Measurements from ENCODE around the gene PGRMC2. TPM values are rescaled to one million over a fixed set of nuclear protein-coding genes. Genes with fewer than 3 reads are reported as not detected.

Gene PGRMC2
- total RNA-seq, 2 donors from 2014 or later, result 79.8 to 90.1 TPM

DNA sequence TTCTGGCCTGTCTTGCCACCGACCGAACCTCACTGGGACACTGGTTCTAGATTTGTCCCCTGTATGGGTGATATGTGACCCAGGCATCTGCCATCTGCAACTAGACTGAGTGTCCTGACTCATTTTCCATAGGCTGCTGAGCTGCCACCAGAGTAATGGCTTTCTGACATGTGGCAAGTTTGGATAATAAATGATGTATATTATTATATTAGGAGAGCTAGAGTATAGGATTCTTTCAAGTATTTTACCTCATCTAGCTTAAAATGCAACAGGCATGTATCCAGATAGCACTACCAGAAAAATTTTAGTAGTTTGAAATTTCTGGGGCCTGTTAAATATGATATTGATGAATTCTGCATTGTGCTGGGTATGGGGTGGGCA, 15.8 kb upstream of the PGRMC2 start:
- no peak for ATAC-seq
- intact Hi-C loops (cut with DNase I, micrococcal nuclease), result no loop called here
- no peak for DNase-seq

- intact Hi-C loops (cut with DNase I, micrococcal nuclease), result no loop called here
- ATAC-seq (no peak), DNase-seq (no peak)
Observed at GRCh38 chr4:128301979-128302378, 14.4 kb upstream of the PGRMC2 start.

DNA sequence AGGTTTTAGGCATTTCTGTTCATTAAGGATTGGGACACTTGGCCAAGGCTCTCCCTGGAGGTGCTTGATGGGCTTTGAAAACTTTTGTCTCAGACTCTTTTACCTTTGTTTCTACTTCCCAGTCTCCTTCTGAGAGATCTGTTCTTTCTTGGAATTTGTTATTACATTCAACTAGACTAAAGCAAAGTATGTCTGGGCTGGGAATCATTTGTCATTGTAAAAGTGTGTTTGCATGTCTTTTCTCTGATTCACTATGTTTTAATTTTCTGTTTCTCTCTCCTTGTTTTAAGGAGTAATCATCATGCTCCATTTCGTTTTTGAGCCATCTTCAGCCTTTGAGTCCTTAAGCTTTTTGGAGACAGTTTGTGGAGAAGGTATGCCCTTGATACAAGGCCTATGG, 12.2 kb upstream of the PGRMC2 start:
- ATAC-seq (no peak), DNase-seq (no peak)
- intact Hi-C loops (cut with DNase I, micrococcal nuclease), result no loop called here

DNA sequence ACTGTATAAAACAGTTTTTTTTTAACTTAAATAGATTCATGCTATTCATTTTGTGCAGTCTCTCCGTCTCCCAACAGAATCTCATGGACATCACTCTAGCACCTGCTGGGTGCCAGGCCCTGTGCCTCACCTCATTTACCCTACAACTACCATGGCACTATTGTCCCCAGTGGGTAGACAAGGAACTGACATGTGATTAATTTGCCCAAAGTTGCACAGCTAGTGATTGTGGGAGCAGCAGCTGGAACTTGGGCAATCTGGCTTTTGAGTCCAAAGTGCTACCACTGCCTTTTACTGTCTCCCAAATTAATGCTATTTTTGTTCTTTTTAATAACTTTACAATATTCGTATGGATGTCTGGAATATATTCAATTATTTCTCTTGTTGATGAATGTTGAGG, 11.2 kb upstream of the PGRMC2 start:
- peak; percentile 63 for ATAC-seq
- intact Hi-C loops (cut with DNase I, micrococcal nuclease), result no loop called here
- DNase-seq, result no peak

GRCh38 chr4:128298146-128298758, 10.6 kb upstream of the PGRMC2 start:
- intact Hi-C loops (cut with DNase I, micrococcal nuclease), result no loop called here
- peak; percentile 95 for ATAC-seq
- peak in 1 of 2 donors; percentile 40 for DNase-seq

DNA sequence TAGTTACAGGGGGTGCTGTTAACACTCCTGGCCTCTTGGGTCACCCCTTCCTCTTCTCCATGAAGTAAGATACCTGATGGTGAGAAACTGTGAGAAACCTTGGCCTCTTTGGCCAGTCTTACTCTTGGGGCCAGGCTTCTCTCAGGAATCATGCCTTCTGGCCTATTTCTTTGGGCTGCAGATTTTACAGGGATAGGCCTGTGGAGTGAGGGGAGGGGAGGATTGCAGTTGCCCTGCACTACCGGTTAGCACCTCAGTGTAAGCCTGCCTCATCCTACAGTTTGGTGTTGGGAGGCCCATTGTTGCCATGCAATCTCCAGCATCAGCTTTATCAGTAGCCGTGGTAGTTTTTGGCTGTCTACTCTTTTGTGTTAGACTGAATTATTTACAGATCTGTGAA, 7.6 kb upstream of the PGRMC2 start:
- no peak for ATAC-seq
- intact Hi-C loops (cut with DNase I, micrococcal nuclease), result no loop called here

GRCh38 chr4:128294464-128294863, 6.9 kb upstream of the PGRMC2 start:
- ATAC-seq, result peak; percentile 36
- DNase-seq, result no peak
- intact Hi-C loops (cut with DNase I, micrococcal nuclease), result no loop called here

More for the DNA sequence above, 7.6 kb upstream of the PGRMC2 start:
- no peak for DNase-seq

DNA sequence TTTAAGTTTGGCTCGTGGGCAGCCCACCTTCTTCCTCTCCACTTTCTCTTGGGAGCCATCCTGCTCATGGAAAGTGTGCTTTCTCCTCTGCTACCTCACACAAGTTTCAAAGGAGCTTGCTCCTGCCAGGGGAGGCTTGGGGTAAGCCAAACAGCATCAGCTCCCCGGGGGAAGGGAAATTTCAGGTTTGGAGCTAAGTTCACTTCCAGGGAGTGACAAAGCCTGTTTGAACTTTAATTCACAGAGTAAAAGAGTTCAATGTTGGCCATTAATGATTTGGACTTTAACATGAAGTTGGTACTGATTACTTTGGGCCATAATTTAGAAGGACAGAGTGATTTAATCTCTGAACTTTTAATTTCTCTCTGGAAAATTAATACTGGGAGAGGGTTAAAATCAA, 4.7 kb upstream of the PGRMC2 start:
- ATAC-seq, result no peak
- intact Hi-C loops (cut with DNase I, micrococcal nuclease), result no loop called here
- DNase-seq, result no peak

- intact Hi-C loops (cut with DNase I, micrococcal nuclease), result no loop called here
- ATAC-seq, result no peak
- DNase-seq, result no peak
Observed at GRCh38 chr4:128291096-128291495, 3.5 kb upstream of the PGRMC2 start.

GRCh38 chr4:128290526-128290925, 2.9 kb upstream of the PGRMC2 start:
- ATAC-seq (no peak), DNase-seq (no peak)
- intact Hi-C loops (cut with DNase I, micrococcal nuclease), result no loop called here

DNA sequence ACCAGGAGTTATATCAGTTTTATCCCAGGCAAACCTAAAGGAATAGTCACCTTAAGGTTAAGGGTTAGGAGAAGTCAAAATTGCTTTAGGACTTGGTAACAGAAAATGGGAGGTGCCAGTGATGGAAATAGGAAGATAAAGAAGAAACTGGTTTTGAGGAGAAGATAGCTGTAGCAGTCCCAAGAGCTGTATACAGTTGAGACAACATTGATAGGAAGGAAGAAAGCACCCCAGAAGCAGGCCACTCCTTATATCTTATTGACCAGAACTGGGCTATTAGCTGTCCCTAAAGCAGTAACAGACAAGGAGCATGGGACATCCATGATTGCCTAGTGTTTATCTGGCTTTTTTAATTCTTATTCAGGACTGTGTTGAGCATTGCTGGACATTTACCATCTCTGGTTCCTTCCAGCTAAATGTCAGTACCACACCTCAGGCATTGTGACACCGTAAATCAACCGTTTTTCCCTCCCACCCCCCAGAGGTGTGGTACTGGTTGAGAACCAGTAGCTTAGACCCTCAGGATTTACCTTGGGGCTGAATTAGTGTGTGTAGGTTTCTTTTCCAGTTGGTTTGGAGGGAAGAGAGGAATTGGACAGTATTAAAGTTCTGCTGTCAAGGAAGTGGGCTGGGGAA, 2.0 kb upstream of the PGRMC2 start:
- intact Hi-C loops (cut with DNase I, micrococcal nuclease), result loop anchor here in 1 of 2 donors (10.0 kb wide), 1 partner anchor 265 kb away; no protein-coding TSS in a partner anchor
- no peak for DNase-seq
- ATAC-seq, result no peak

- DNase-seq, result peak in 1 of 2 donors; percentile 26
- intact Hi-C loops (cut with DNase I, micrococcal nuclease), result loop anchor here in 1 of 2 donors (10.0 kb wide), 1 partner anchor 266 kb away; no protein-coding TSS in a partner anchor
- ATAC-seq, result peak; percentile 17
Observed at GRCh38 chr4:128288689-128289106, 1.1 kb upstream of the PGRMC2 start.

DNA sequence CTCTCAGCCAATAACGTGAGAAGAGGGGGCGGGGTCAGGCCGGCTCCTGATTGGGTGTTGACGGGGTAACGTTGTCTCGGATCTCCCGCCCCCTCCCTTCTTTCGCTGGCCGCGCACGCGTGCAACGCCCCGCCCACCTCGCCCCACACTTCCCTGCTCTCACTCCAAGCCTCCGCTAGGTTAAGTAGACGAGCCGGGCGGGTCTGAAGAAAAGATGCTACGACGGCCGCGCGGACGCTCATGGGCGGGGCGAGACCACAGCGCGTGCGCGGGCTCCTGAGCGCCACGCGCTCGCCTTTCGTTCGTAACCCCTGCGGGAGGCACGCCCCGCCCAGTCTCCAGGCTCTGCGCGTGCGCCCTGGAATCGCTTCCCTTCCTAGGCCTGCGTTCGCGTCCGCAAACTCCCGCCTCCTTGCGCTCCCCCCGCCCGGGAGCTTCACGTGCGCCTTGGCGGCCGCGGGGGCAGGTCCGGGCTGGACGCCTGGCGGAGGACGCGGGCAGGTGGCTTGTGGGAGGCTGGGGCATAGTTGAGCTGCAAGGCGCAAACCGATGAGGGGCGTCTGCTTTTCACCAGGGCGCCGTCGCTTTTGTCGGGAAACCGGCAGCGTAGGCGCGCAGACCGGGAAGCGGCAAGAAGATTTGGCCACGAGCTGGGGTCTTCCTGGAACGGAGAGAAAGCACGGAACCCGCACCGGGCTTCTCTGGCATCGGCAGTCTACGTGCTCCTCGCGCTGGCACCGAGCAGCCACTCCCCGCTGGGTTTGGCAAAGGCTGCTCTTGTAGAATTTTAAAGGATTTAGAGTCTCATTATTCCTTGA, 467 bp upstream of the PGRMC2 start:
- ATAC-seq (peak; percentile 79), DNase-seq (peak; percentile 100)
- intact Hi-C loops (cut with DNase I, micrococcal nuclease), result loop anchor here in 1 of 2 donors (10.0 kb wide), 1 partner anchor 267 kb away; no protein-coding TSS in a partner anchor

DNA sequence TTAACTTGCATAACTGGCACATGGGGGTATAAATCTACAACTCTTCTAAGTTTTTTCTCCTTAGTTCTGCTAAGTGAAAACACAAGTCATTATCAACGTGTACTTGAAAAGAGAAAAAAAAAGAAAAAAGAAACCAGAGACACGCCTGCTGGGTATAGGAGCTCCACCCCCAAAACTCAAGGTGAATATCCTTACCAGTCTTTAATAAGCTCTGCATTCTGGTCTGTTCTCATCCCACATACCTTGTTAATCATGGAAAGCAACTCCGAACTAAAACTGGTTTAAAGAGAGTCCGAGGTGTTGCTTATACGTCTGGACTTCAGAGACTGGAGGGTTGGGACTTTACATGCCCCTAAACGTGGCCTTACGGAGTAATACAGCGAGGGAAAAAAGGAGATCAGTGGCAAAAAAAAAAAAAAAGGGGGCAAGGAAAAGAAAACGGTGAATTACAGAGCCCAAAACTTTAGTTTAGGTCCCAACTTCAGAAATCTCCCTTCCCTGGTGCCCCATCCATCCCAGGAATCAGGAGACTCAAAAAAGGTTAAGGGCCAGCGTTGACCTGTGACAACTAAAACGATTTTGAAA, 1.0 kb downstream of the PGRMC2 start:
- ATAC-seq (peak; percentile 30), DNase-seq (no peak)
- intact Hi-C loops (cut with DNase I, micrococcal nuclease), result loop anchor here in 1 of 2 donors (10.0 kb wide), 1 partner anchor 268 kb away; no protein-coding TSS in a partner anchor

DNA sequence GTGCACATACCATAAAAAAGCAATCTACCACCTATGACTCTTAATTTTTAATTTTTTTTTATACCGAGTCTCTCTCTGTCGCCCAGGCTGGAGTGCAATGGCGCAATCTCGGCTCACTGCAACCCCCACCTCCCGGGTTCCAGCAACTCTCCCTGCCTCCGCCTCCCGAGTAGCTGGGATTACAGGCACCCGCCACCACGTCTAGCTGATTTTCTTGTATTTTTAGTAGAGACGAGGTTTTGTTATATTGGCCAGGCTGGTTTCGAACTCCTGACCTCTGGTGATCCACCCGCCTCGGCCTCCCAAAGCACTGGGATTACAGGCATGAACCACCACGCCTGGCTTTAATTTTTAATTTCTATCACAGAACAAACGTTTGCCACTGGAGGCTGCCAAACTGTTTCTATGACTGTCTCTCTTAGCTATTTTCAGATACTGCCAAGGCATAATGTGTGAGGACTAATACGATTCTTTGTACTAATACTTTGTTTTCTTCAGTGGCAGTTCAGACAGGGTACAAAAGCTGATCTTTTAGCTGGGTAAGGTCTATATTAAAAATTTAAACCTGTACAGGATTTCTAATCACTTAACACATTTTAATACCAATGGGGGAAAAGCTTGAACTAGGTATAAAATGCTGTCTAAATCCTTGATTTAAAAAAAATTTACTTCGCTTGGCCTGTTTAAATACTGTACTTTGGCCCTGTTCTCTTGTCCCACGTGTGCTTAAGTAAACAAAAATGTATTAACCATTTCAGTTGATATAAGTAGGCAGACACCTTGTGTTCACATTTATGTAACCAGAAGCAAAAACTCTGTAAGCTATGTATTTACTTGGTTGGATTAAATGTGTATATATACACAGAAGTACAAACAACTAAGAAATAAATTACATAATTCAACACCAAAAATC, 2.3 kb downstream of the PGRMC2 start:
- DNase-seq (peak in 1 of 2 donors; percentile 41), ATAC-seq (peak; percentile 23)
- intact Hi-C loops (cut with DNase I, micrococcal nuclease), result loop anchor here in 1 of 2 donors (10.0 kb wide), 1 partner anchor 269 kb away; no protein-coding TSS in a partner anchor

DNA sequence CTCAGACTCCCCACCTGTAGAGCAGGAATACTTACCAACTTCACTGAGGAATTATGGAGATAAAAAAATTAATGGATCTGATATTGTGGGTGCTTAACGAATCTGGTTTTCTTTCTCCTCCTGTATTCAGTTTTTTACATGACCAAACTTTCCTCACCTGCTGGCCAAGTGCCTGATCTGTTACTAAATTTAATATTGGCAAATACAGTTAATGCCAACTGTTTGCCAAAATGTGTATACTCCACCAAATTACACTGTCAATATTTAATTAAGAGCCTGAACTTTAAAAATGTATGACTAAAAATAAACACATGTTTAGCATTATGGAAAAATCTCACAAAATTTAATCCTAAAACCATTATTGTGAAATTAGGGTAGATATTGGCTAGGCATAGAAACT, 3.3 kb downstream of the PGRMC2 start:
- ATAC-seq (no peak), DNase-seq (no peak)
- intact Hi-C loops (cut with DNase I, micrococcal nuclease), result loop anchor here in 1 of 2 donors (10.0 kb wide), 1 partner anchor 270 kb away; no protein-coding TSS in a partner anchor

GRCh38 chr4:128283071-128283470, 4.5 kb downstream of the PGRMC2 start:
- ATAC-seq, result no peak
- no peak for DNase-seq
- intact Hi-C loops (cut with DNase I, micrococcal nuclease), result loop anchor here in 1 of 2 donors (10.0 kb wide), 1 partner anchor 272 kb away; no protein-coding TSS in a partner anchor

DNA sequence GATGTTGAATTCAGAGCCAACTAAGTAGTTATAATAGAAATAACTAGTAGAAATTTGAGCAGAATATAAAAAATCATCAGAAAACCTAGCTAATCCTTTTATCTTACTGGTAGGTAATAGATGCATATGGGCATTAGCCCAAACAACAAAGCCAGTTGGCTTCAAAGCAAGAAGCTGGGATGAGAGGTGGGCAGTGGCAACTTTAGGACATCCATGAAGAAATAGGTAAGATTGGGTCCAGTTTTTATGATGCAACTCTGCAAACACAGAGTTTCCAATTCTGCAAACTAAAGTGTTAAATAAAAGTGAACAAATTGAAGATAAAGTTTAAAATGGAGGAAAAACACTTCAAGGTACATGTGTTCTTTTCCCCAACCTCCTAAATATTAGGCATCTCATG, 5.1 kb downstream of the PGRMC2 start:
- DNase-seq, result no peak
- intact Hi-C loops (cut with DNase I, micrococcal nuclease), result loop anchor here in 1 of 2 donors (10.0 kb wide), 1 partner anchor 272 kb away; no protein-coding TSS in a partner anchor
- ATAC-seq, result no peak

Measured in left colon (tissue), 2 donors.